ENCODE results near the gene ANGPTL8. TPM values are rescaled to one million over a fixed set of nuclear protein-coding genes. Genes with fewer than 3 reads are reported as not detected.

The ANGPTL8 gene
- total and polyA plus RNA-seq, 2 of the 13 experiments (the other 11 are each of a cell fraction or from before 2014, with no cell fraction given) = 27.3 to 243 TPM

- TF ChIP-seq TOE1 (CRISPR knock-in tag; IDR thresholded peaks at IDR 0.05) = no peak
- no peak for TF ChIP-seq ZBTB39 (CRISPR knock-in tag; IDR thresholded peaks at IDR 0.05)
- TF ChIP-seq TBX3 (IDR thresholded peaks at IDR 0.05; ENCODE audit: borderline replicate concordance) = no peak
- TF ChIP-seq, protein P1, sequence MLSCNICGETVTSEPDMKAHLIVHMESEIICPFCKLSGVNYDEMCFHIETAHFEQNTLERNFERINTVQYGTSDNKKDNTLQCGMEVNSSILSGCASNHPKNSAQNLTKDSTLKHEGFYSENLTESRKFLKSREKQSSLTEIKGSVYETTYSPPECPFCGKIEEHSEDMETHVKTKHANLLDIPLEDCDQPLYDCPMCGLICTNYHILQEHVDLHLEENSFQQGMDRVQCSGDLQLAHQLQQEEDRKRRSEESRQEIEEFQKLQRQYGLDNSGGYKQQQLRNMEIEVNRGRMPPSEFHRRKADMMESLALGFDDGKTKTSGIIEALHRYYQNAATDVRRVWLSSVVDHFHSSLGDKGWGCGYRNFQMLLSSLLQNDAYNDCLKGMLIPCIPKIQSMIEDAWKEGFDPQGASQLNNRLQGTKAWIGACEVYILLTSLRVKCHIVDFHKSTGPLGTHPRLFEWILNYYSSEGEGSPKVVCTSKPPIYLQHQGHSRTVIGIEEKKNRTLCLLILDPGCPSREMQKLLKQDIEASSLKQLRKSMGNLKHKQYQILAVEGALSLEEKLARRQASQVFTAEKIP (CRISPR knock-in tag; IDR thresholded peaks at IDR 0.05; ENCODE audit: borderline replicate concordance) = no peak
- 0 out of 2 replicates have a peak, but pooled peaks have one; percentile 17 for TF ChIP-seq ELF3 (CRISPR knock-in tag; IDR thresholded peaks at IDR 0.05)
- TF ChIP-seq ZNF124 (CRISPR knock-in tag; IDR thresholded peaks at IDR 0.05) = no peak
- 0 out of 2 replicates have a peak, but pooled peaks have one; percentile 7 for TF ChIP-seq RARA (CRISPR knock-in tag; IDR thresholded peaks at IDR 0.05)
- TF ChIP-seq ZNF724P (CRISPR knock-in tag; IDR thresholded peaks at IDR 0.05; ENCODE audit: borderline replicate concordance) = no peak
- TF ChIP-seq JUN (CRISPR knock-in tag; IDR thresholded peaks at IDR 0.05) = no peak
- TF ChIP-seq, protein P2, sequence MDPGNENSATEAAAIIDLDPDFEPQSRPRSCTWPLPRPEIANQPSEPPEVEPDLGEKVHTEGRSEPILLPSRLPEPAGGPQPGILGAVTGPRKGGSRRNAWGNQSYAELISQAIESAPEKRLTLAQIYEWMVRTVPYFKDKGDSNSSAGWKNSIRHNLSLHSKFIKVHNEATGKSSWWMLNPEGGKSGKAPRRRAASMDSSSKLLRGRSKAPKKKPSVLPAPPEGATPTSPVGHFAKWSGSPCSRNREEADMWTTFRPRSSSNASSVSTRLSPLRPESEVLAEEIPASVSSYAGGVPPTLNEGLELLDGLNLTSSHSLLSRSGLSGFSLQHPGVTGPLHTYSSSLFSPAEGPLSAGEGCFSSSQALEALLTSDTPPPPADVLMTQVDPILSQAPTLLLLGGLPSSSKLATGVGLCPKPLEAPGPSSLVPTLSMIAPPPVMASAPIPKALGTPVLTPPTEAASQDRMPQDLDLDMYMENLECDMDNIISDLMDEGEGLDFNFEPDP (CRISPR knock-in tag; conservative IDR thresholded peaks at IDR 0.05) = no peak
- TF ChIP-seq PHF5A (CRISPR knock-in tag; IDR thresholded peaks at IDR 0.05; ENCODE audit: low read depth, unreplicated experiment) = no peak
- no peak for TF ChIP-seq ZNF891 (CRISPR knock-in tag; IDR thresholded peaks at IDR 0.05)
- TF ChIP-seq GPN1 (CRISPR knock-in tag; IDR thresholded peaks at IDR 0.05; ENCODE audit: borderline replicate concordance) = no peak
- no peak for TF ChIP-seq ARHGAP35 (CRISPR knock-in tag; IDR thresholded peaks at IDR 0.05; ENCODE audit: borderline replicate concordance)
- TF ChIP-seq ZBTB25 (CRISPR knock-in tag; IDR thresholded peaks at IDR 0.05) = no peak
- TF ChIP-seq NRL (CRISPR knock-in tag; IDR thresholded peaks at IDR 0.05; ENCODE audit: borderline replicate concordance) = peak; percentile 37; the same call in 1 of the 2 replicates
- TF ChIP-seq, protein P3, sequence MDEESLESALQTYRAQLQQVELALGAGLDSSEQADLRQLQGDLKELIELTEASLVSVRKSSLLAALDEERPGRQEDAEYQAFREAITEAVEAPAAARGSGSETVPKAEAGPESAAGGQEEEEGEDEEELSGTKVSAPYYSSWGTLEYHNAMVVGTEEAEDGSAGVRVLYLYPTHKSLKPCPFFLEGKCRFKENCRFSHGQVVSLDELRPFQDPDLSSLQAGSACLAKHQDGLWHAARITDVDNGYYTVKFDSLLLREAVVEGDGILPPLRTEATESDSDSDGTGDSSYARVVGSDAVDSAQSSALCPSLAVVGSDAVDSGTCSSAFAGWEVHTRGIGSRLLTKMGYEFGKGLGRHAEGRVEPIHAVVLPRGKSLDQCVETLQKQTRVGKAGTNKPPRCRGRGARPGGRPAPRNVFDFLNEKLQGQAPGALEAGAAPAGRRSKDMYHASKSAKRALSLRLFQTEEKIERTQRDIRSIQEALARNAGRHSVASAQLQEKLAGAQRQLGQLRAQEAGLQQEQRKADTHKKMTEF (CRISPR knock-in tag; IDR thresholded peaks at IDR 0.05) = no peak
- TF ChIP-seq JUNB (CRISPR knock-in tag; IDR thresholded peaks at IDR 0.05; ENCODE audit: borderline replicate concordance) = no peak
- TF ChIP-seq PHB2 (IDR thresholded peaks at IDR 0.05; ENCODE audit: partially characterized antibody) = no peak
- TF ChIP-seq, protein P4, sequence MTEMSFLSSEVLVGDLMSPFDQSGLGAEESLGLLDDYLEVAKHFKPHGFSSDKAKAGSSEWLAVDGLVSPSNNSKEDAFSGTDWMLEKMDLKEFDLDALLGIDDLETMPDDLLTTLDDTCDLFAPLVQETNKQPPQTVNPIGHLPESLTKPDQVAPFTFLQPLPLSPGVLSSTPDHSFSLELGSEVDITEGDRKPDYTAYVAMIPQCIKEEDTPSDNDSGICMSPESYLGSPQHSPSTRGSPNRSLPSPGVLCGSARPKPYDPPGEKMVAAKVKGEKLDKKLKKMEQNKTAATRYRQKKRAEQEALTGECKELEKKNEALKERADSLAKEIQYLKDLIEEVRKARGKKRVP (CRISPR knock-in tag; IDR thresholded peaks at IDR 0.05) = 0 out of 4 replicates have a peak, but pooled peaks of 1 of the 2 experiments have one; percentile 11
These were observed 25.2 kb downstream of the ANGPTL8 start (continued) for GRCh38 chr19:11264452-11265176.

Measured in HepG2 (cell line).